Measurements from ENCODE around the gene RETREG1. TPM values are rescaled to one million over a fixed set of nuclear protein-coding genes. Genes with fewer than 3 reads are reported as not detected.

RETREG1 gene
- 2.7 and 5.1 TPM in 2 replicates for total RNA-seq

GRCh38 chr5:16616536-16617273, at the start of gene RETREG1:
Gene RETREG1 (minus strand): TSS chr5:16616997. CDS start chr5:16616971, 26 bp downstream.

GRCh38 chr5:16465544-16466432, 151.0 kb downstream of the RETREG1 start, which contains the start of gene ZNF622:
Gene ZNF622 (minus strand): TSS chr5:16465800. CDS start chr5:16465665, 135 bp downstream.

Small RNA genes within 50 kb of the gene (small RNA-seq; reads per million reads assigned to genes)
- not detected for gene RF00019

Other genes starting within 250 kb of the RETREG1 start
- 36.8 and 43.4 TPM in 2 replicates for gene ZNF622, start 151.2 kb downstream of the RETREG1 start, total RNA-seq